SKM-1 (cell line): ENCODE data around the gene ANKRD11.

Experiments used
- DNase-seq: peaks from one replicate; lab custom pipeline; 2025; ENCODE audit not compliant: unreplicated experiment; lab: John Stamatoyannopoulos, UW

Gene ANKRD11

GRCh38 chr16:89289428-89290395 is 200.6 kb downstream of the ANKRD11 start:
- DNase-seq, result peak; percentile 29

DNA sequence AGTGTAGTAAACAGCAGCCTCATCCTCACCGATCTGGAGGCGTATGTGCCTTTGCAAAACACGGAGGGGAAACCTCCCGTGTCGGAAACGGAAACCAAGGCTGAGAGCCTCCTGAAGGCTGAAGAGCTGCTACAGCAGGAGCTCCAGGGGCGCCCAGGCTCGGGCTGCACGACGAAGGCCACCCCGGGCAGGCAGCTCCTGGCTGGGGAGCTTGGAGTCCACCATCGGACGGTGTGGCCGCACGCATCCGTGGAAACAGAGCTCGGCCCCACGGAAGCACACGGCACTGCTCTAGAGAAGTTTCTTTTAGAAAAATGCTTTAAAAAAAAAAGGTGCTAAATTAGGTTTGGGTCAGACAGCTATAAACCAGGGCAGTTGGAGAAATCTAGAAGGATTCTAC is 201.4 kb downstream of the ANKRD11 start:
- no peak for DNase-seq

GRCh38 chr16:89288577-89288844 is 201.8 kb downstream of the ANKRD11 start:
- no peak for DNase-seq

- no peak for DNase-seq
Observed at GRCh38 chr16:89287777-89288576, 202.4 kb downstream of the ANKRD11 start.

DNA sequence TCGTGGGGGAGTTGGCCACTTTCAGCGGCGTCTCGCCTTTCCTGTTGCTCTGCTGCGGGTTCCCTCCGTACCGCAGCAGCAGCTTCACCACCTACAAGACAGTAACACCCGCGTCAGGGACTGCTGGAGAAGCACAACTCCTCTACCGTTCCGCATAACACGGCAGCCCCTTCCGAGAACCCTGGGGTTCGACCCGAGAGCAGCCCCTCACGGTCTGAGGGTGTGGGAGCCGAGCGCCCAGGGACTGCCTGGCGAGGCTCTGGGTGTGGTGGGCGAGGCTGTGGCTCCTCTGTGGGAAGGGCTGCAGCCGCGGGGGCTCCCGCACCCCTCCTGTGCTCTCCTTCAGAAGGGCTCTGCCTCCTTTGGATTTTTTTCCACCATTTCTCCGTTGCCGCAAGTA is 204.3 kb downstream of the ANKRD11 start:
- DNase-seq, result no peak

DNA sequence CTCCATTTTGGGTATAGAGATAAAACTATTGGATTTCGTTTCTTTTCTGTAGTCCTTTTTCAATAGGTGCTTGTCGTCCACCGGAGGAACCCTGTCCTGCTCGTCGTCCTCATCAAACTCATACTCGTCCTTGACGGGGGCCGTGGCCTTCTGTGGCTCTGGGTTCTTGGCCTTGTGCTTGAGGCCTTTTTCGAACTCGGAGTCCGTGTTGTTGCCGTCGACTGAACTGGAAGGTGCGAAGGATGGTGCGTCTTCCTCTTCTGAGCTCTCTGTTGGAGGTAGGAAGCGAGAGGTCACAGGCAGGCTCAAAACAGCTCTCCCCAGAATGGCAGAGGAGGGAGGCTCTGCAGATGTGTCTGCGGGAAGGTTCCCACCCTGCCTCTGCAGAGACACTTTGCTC is 205.0 kb downstream of the ANKRD11 start:
- DNase-seq, result no peak

DNA sequence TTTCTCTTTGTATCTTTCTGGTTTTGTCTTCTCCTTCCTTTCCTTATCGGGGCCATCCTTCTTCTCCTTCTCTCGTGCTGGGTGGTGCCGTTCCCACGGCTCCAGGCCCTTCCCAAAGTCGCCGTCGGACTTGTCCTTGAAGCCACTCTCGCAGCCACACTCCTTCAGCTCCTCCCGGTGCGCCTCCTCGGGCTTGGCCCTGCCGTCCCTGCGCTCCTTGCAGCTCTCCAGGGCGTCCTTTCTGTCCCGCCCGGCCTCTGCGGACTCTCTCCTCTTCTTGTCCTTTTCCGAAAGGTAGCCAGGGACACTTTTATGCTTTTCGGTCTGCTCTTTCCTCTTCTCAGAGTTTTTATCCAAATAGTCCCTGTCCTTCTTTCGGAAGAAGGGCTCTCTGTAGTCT is 206.9 kb downstream of the ANKRD11 start:
- DNase-seq, result no peak

DNA sequence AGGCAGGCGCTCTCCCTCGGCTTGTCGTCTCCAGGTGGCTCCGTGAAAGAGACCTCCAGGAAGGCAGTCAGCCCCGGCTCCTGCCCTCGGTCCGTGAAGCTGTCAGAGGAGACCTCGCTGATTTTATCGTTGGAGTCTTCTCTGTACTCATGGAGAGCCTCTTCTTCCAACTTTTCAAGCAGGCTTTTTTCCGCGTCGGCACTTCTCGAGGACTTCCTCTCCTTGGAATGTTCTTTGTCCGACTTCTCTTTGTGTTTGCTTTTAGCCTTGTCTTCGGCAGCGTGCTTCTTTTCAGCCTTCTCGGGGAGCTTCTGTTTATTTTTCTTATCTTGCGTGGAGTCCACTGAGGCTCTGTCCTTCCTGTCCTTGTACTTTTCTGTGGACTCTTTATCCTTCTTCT is 207.8 kb downstream of the ANKRD11 start:
- no peak for DNase-seq

- no peak for DNase-seq
Observed at GRCh38 chr16:89281829-89282228, 208.5 kb downstream of the ANKRD11 start.

- no peak for DNase-seq
Observed at GRCh38 chr16:89281189-89281577, 209.2 kb downstream of the ANKRD11 start.

GRCh38 chr16:89280546-89281188 is 209.7 kb downstream of the ANKRD11 start:
- DNase-seq, result no peak

- DNase-seq, result no peak
Observed at GRCh38 chr16:89279666-89280481, 210.5 kb downstream of the ANKRD11 start.

- DNase-seq, result no peak
Observed at GRCh38 chr16:89278441-89279240, 211.7 kb downstream of the ANKRD11 start.

- DNase-seq, result no peak
Observed at GRCh38 chr16:89277641-89278341, 212.6 kb downstream of the ANKRD11 start.

- no peak for DNase-seq
Observed at GRCh38 chr16:89277049-89277448, 213.3 kb downstream of the ANKRD11 start.

GRCh38 chr16:89275837-89276720 is 214.3 kb downstream of the ANKRD11 start:
- DNase-seq, result no peak

DNA sequence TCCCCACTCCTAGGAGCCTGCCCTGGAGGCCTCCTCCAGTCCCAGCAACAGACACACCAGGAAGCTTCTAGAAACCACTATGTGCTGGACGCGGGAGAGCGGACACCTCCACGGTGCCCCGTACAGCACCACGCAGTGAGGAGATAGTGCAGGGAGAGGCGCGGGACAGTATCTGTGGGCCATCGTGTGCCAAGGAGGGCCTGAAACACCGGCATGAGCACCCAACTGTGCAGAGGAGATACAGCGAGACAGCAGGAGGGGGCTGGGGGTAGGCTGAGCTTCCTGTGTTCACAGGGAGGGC is 215.1 kb downstream of the ANKRD11 start:
- no peak for DNase-seq

DNA sequence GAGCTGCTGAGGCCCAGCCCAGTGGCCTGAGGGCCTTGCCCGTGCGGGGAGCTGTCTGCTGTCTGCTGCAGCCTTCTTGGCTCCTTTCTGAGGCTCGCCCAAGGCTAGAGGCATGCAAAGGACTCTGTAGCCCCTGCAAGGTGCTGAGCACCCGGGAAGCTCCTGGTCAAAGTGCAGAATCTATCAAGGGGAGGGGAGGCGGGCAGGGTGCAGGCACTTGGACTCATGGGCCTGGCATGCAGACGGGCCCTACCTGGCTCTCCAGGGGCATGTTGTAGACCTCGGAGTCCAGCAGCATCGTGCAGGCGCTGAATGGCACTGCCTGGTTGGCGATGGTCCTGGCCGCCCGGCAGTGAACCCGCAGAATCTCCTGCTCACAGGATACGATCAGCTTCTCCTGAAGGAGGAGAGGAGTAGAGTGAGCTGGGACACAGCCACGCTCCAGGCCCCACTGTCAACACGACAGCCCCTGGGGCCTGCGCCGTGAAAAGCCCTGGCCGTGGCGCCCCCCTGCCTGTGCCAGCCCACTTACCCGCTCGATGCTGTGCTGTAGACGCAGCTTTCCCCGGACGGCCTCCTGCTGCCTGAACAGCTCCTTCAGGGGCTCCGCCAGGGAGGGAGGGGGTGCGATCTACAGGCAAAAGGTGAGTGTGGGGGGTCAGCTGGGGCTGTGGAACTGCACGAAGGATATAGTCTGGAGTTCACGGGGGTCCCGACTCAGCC is 215.6 kb downstream of the ANKRD11 start:
- no peak for DNase-seq
